Measurements from ENCODE around the gene SYNE1.

DNA sequence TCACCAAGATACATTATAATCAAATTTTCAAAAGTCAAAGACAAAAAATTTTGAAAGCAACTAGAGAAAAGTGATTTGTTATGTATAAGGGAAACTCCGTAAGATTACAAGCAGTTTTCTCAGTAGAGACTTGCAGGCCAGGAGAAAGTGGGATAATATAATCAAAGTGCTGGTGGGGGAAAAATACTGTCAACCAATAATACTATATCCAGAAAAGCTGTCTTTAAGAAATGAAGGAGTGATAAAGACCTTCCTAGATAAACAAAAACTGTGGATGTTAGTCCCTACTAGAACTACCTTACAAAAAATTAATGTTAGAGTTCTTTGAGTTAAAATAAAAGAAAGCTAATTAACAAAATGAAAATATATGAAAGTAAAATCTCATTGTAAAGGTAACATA, 79.7 kb downstream of the SYNE1 start:
- TF ChIP-seq, protein P1, sequence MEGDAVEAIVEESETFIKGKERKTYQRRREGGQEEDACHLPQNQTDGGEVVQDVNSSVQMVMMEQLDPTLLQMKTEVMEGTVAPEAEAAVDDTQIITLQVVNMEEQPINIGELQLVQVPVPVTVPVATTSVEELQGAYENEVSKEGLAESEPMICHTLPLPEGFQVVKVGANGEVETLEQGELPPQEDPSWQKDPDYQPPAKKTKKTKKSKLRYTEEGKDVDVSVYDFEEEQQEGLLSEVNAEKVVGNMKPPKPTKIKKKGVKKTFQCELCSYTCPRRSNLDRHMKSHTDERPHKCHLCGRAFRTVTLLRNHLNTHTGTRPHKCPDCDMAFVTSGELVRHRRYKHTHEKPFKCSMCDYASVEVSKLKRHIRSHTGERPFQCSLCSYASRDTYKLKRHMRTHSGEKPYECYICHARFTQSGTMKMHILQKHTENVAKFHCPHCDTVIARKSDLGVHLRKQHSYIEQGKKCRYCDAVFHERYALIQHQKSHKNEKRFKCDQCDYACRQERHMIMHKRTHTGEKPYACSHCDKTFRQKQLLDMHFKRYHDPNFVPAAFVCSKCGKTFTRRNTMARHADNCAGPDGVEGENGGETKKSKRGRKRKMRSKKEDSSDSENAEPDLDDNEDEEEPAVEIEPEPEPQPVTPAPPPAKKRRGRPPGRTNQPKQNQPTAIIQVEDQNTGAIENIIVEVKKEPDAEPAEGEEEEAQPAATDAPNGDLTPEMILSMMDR (IDR thresholded peaks at IDR 0.05) = no peak
- TF ChIP-seq TP53 (CRISPR knock-in tag; IDR thresholded peaks at IDR 0.05) = no peak
- TF ChIP-seq CHD2 (IDR thresholded peaks at IDR 0.05; ENCODE audit: low read length, partially characterized antibody) = no peak
- TF ChIP-seq, protein P2, sequence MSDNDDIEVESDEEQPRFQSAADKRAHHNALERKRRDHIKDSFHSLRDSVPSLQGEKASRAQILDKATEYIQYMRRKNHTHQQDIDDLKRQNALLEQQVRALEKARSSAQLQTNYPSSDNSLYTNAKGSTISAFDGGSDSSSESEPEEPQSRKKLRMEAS (IDR thresholded peaks at IDR 0.05) = no peak
- TF ChIP-seq, protein P3, sequence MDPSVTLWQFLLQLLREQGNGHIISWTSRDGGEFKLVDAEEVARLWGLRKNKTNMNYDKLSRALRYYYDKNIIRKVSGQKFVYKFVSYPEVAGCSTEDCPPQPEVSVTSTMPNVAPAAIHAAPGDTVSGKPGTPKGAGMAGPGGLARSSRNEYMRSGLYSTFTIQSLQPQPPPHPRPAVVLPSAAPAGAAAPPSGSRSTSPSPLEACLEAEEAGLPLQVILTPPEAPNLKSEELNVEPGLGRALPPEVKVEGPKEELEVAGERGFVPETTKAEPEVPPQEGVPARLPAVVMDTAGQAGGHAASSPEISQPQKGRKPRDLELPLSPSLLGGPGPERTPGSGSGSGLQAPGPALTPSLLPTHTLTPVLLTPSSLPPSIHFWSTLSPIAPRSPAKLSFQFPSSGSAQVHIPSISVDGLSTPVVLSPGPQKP (IDR thresholded peaks at IDR 0.05; ENCODE audit: low read depth, low read length) = no peak
- no peak for TF ChIP-seq CEBPB (IDR thresholded peaks at IDR 0.05)
- TF ChIP-seq MAZ (IDR thresholded peaks at IDR 0.05; ENCODE audit: borderline replicate concordance, low read depth, low read length) = no peak

Data from A549 (cell line).